ENCODE results near the gene ADGRG4. TPM values are rescaled to one million over a fixed set of nuclear protein-coding genes. Genes with fewer than 3 reads are reported as not detected.

Gene ADGRG4
- total RNA-seq, 1 experiment from 2014 or later = not detected

DNA sequence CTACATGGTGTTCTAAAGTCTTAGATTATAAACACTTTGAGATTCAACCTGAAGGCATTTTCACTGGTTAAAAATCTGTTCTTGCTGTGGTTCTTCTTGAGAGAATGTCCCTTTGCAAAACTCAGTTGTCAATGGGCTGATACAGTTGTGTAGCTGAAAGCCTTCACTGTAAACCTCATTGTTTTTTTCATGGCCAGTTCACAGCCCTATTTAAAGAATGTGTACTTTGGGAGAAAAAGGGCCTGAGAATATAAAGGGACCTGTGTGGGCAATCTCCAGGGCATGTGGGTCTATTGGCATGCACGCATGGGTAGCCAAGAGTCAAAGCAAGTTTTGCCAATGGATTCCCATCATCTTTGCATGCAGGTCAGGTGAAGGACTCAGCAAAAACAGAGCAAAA lies 41.8 kb upstream of the ADGRG4 start:
- no peaks in the 10 kb centered on the region for H3K9me3 Mint-ChIP-seq
- no peaks in the 10 kb centered on the region for H3K36me3 Mint-ChIP-seq
- POLR2A ChIA-PET = no interaction called here
- H3K27me3 Mint-ChIP-seq (ENCODE audit: low read depth) = no peaks in the 10 kb centered on the region
- CTCF ChIA-PET = interaction anchor here (0.8 kb wide), 1 partner anchor 79 kb away, joined by 3 read pairs; no protein-coding TSS in a partner anchor
- no peak overlapping the region for H3K27ac Mint-ChIP-seq
- H3K4me3 Mint-ChIP-seq = no peak overlapping the region
- peaks cover 13% of the 10 kb centered on the region for H3K4me1 Mint-ChIP-seq
- DNase-seq (ENCODE audit: low spot score) = no peak
- ATAC-seq = no peak
- TF ChIP-seq, protein P1, sequence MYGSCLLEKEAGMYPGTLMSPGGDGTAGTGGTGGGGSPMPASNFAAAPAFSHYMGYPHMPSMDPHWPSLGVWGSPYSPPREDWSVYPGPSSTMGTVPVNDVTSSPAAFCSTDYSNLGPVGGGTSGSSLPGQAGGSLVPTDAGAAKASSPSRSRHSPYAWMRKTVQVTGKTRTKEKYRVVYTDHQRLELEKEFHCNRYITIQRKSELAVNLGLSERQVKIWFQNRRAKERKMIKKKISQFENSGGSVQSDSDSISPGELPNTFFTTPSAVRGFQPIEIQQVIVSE (CRISPR knock-in tag; IDR thresholded peaks at IDR 0.05; ENCODE audit: borderline replicate concordance) = no peak
- TF ChIP-seq ZNF671 (CRISPR knock-in tag; IDR thresholded peaks at IDR 0.05) = no peak
- TF ChIP-seq, protein P2, sequence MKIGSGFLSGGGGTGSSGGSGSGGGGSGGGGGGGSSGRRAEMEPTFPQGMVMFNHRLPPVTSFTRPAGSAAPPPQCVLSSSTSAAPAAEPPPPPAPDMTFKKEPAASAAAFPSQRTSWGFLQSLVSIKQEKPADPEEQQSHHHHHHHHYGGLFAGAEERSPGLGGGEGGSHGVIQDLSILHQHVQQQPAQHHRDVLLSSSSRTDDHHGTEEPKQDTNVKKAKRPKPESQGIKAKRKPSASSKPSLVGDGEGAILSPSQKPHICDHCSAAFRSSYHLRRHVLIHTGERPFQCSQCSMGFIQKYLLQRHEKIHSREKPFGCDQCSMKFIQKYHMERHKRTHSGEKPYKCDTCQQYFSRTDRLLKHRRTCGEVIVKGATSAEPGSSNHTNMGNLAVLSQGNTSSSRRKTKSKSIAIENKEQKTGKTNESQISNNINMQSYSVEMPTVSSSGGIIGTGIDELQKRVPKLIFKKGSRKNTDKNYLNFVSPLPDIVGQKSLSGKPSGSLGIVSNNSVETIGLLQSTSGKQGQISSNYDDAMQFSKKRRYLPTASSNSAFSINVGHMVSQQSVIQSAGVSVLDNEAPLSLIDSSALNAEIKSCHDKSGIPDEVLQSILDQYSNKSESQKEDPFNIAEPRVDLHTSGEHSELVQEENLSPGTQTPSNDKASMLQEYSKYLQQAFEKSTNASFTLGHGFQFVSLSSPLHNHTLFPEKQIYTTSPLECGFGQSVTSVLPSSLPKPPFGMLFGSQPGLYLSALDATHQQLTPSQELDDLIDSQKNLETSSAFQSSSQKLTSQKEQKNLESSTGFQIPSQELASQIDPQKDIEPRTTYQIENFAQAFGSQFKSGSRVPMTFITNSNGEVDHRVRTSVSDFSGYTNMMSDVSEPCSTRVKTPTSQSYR (CRISPR knock-in tag; IDR thresholded peaks at IDR 0.05) = no peak
- TF ChIP-seq, protein P3, sequence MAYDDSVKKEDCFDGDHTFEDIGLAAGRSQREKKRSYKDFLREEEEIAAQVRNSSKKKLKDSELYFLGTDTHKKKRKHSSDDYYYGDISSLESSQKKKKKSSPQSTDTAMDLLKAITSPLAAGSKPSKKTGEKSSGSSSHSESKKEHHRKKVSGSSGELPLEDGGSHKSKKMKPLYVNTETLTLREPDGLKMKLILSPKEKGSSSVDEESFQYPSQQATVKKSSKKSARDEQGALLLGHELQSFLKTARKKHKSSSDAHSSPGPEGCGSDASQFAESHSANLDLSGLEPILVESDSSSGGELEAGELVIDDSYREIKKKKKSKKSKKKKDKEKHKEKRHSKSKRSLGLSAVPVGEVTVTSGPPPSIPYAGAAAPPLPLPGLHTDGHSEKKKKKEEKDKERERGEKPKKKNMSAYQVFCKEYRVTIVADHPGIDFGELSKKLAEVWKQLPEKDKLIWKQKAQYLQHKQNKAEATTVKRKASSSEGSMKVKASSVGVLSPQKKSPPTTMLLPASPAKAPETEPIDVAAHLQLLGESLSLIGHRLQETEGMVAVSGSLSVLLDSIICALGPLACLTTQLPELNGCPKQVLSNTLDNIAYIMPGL (CRISPR knock-in tag; IDR thresholded peaks at IDR 0.05) = no peak
- TF ChIP-seq ESRRA (CRISPR knock-in tag; IDR thresholded peaks at IDR 0.05; ENCODE audit: borderline replicate concordance) = no peak
- TF ChIP-seq, protein P4, sequence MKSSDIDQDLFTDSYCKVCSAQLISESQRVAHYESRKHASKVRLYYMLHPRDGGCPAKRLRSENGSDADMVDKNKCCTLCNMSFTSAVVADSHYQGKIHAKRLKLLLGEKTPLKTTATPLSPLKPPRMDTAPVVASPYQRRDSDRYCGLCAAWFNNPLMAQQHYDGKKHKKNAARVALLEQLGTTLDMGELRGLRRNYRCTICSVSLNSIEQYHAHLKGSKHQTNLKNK (CRISPR knock-in tag; IDR thresholded peaks at IDR 0.05) = no peak
- TF ChIP-seq, protein P5, sequence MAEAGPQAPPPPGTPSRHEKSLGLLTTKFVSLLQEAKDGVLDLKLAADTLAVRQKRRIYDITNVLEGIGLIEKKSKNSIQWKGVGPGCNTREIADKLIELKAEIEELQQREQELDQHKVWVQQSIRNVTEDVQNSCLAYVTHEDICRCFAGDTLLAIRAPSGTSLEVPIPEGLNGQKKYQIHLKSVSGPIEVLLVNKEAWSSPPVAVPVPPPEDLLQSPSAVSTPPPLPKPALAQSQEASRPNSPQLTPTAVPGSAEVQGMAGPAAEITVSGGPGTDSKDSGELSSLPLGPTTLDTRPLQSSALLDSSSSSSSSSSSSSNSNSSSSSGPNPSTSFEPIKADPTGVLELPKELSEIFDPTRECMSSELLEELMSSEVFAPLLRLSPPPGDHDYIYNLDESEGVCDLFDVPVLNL (CRISPR knock-in tag; IDR thresholded peaks at IDR 0.05; ENCODE audit: borderline replicate concordance, low read depth) = no peak
- no peak for TF ChIP-seq NFATC4 (CRISPR knock-in tag; IDR thresholded peaks at IDR 0.05)
- TF ChIP-seq, protein P6, sequence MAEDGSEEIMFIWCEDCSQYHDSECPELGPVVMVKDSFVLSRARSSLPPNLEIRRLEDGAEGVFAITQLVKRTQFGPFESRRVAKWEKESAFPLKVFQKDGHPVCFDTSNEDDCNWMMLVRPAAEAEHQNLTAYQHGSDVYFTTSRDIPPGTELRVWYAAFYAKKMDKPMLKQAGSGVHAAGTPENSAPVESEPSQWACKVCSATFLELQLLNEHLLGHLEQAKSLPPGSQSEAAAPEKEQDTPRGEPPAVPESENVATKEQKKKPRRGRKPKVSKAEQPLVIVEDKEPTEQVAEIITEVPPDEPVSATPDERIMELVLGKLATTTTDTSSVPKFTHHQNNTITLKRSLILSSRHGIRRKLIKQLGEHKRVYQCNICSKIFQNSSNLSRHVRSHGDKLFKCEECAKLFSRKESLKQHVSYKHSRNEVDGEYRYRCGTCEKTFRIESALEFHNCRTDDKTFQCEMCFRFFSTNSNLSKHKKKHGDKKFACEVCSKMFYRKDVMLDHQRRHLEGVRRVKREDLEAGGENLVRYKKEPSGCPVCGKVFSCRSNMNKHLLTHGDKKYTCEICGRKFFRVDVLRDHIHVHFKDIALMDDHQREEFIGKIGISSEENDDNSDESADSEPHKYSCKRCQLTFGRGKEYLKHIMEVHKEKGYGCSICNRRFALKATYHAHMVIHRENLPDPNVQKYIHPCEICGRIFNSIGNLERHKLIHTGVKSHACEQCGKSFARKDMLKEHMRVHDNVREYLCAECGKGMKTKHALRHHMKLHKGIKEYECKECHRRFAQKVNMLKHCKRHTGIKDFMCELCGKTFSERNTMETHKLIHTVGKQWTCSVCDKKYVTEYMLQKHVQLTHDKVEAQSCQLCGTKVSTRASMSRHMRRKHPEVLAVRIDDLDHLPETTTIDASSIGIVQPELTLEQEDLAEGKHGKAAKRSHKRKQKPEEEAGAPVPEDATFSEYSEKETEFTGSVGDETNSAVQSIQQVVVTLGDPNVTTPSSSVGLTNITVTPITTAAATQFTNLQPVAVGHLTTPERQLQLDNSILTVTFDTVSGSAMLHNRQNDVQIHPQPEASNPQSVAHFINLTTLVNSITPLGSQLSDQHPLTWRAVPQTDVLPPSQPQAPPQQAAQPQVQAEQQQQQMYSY (CRISPR knock-in tag; IDR thresholded peaks at IDR 0.05) = no peak

DNA sequence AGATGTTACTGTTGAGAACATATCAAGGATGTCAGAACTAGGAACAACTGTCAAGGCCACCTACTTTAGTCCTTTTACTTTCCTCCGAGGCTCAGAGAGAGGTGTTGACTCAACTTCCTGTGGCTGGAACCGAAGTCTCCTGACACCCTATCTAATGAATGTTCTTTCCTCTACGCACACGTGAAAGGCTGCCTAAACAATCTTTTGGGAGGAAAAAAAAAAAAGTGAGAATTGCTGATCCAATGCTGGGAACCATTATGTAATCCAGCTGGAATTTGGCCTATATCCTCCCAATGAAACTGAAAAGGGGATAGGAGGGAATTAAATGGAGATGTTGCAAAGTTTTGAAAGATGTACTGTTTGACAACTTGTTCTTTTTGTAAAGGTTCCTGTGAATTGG lies 41.2 kb upstream of the ADGRG4 start:
- CTCF ChIA-PET = interaction anchor here (0.8 kb wide), 1 partner anchor 78 kb away, joined by 3 read pairs; no protein-coding TSS in a partner anchor
- H3K36me3 Mint-ChIP-seq = no peaks in the 10 kb centered on the region
- no peak for TF ChIP-seq EMX1 (CRISPR knock-in tag; IDR thresholded peaks at IDR 0.05)
- TF ChIP-seq, protein P2 (CRISPR knock-in tag; IDR thresholded peaks at IDR 0.05) = no peak
- TF ChIP-seq, protein P7, sequence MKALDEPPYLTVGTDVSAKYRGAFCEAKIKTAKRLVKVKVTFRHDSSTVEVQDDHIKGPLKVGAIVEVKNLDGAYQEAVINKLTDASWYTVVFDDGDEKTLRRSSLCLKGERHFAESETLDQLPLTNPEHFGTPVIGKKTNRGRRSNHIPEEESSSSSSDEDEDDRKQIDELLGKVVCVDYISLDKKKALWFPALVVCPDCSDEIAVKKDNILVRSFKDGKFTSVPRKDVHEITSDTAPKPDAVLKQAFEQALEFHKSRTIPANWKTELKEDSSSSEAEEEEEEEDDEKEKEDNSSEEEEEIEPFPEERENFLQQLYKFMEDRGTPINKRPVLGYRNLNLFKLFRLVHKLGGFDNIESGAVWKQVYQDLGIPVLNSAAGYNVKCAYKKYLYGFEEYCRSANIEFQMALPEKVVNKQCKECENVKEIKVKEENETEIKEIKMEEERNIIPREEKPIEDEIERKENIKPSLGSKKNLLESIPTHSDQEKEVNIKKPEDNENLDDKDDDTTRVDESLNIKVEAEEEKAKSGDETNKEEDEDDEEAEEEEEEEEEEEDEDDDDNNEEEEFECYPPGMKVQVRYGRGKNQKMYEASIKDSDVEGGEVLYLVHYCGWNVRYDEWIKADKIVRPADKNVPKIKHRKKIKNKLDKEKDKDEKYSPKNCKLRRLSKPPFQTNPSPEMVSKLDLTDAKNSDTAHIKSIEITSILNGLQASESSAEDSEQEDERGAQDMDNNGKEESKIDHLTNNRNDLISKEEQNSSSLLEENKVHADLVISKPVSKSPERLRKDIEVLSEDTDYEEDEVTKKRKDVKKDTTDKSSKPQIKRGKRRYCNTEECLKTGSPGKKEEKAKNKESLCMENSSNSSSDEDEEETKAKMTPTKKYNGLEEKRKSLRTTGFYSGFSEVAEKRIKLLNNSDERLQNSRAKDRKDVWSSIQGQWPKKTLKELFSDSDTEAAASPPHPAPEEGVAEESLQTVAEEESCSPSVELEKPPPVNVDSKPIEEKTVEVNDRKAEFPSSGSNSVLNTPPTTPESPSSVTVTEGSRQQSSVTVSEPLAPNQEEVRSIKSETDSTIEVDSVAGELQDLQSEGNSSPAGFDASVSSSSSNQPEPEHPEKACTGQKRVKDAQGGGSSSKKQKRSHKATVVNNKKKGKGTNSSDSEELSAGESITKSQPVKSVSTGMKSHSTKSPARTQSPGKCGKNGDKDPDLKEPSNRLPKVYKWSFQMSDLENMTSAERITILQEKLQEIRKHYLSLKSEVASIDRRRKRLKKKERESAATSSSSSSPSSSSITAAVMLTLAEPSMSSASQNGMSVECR (CRISPR knock-in tag; IDR thresholded peaks at IDR 0.05; ENCODE audit: borderline replicate concordance) = no peak
- TF ChIP-seq JUN (CRISPR knock-in tag; IDR thresholded peaks at IDR 0.05) = no peak
- TF ChIP-seq ZNF423 (CRISPR knock-in tag; IDR thresholded peaks at IDR 0.05) = no peak
- TF ChIP-seq, protein P8, sequence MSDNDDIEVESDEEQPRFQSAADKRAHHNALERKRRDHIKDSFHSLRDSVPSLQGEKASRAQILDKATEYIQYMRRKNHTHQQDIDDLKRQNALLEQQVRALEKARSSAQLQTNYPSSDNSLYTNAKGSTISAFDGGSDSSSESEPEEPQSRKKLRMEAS (CRISPR knock-in tag; IDR thresholded peaks at IDR 0.05) = no peak
- no peak overlapping the region for H3K4me3 Mint-ChIP-seq
- no peak overlapping the region for H3K27ac Mint-ChIP-seq
- peaks cover 13% of the 10 kb centered on the region for H3K4me1 Mint-ChIP-seq
- no peaks in the 10 kb centered on the region for H3K9me3 Mint-ChIP-seq
- H3K27me3 Mint-ChIP-seq (ENCODE audit: low read depth) = no peaks in the 10 kb centered on the region
- no peak for ATAC-seq
- DNase-seq (ENCODE audit: low spot score) = no peak
- POLR2A ChIA-PET = no interaction called here

Data from WTC11 (cell line).